CD14-positive monocyte (primary cell): Measurements from ENCODE around the gene CPA1. TPM values are rescaled to one million over a fixed set of nuclear protein-coding genes. Genes with fewer than 3 reads are reported as not detected.

Source experiments
- DNase-seq, 3 donors: peaks; one replicate each; pipeline ENCODE4 v3.0.0-alpha.2; 2011 to 2022
- H2AFZ ChIP-seq: 2 replicates; pipeline ENCODE4 v1.6.0; 2012; ENCODE audit warnings: mild to moderate bottlenecking, low read depth, low read length, inconsistent platforms; ENCODE audit not compliant: insufficient read depth, poor library complexity, severe bottlenecking
- H3K27ac ChIP-seq, 2 donors: 1 replicate in 1 of 2; 2 replicates in 1 of 2; pipeline ENCODE4 v1.5.1; 2012 to 2013; ENCODE audit warnings: low read length in 2 of 2, control low read depth in 1 of 2, inconsistent platforms in 1 of 2, low read depth in 1 of 2, mild to moderate bottlenecking in 1 of 2
- H3K27me3 ChIP-seq, 2 donors: one replicate each; pipeline versions ENCODE4 v1.6.0 to v1.6.1; 2011 to 2013; ENCODE audit warnings: low read length in 2 of 2; ENCODE audit not compliant: control insufficient read depth in 2 of 2, insufficient read depth in 2 of 2
- H3K36me3 ChIP-seq, 2 donors: replicated peaks in 1 of 2; 1 replicate in 1 of 2; 2 replicates in 1 of 2; pipeline versions ENCODE4 v1.5.1 to v1.6.1; 2012 to 2013; ENCODE audit warnings: low read length in 2 of 2, control low read depth in 1 of 2, inconsistent platforms in 1 of 2, mild to moderate bottlenecking in 1 of 2; ENCODE audit not compliant: insufficient read depth in 2 of 2, control insufficient read depth in 1 of 2
- H3K4me1 ChIP-seq, 2 donors: 1 replicate in 1 of 2; 2 replicates in 1 of 2; pipeline versions ENCODE4 v1.5.1 to v1.6.1; 2012 to 2013; ENCODE audit warnings: low read length in 2 of 2, control low read depth in 1 of 2, inconsistent platforms in 1 of 2, mild to moderate bottlenecking in 1 of 2, moderate library complexity in 1 of 2; ENCODE audit not compliant: insufficient read depth in 2 of 2, control insufficient read depth in 1 of 2
- H3K4me2 ChIP-seq: replicated peaks from 2 replicates; pipeline ENCODE3; 2012; ENCODE audit warnings: low read length, moderate library complexity, mild to moderate bottlenecking; ENCODE audit not compliant: poor library complexity, severe bottlenecking; ENCODE audit errors: extremely low read depth
- H3K4me3 ChIP-seq, 3 experiments: fragments of 200-600 bp in 1 of 3; sonication (generic) in 1 of 3; replicated peaks in 1 of 3; 1 replicate in 2 of 3; 2 replicates in 1 of 3; pipeline ENCODE4 v1.5.1; 2011 to 2013; ENCODE audit warnings: low read length in 3 of 3, mild to moderate bottlenecking in 3 of 3, control low read depth in 2 of 3, low read depth in 2 of 3, inconsistent platforms in 1 of 3, moderate library complexity in 1 of 3
- H3K79me2 ChIP-seq: 2 replicates; pipeline ENCODE4 v1.6.0; 2012; ENCODE audit warnings: mild to moderate bottlenecking, control low read depth, inconsistent platforms, low read length, moderate library complexity; ENCODE audit not compliant: insufficient read depth
- H3K9ac ChIP-seq: 2 replicates; pipeline ENCODE4 v1.6.0; 2017; ENCODE audit warnings: low read length, mild to moderate bottlenecking; ENCODE audit not compliant: insufficient read depth, poor library complexity, severe bottlenecking
- H3K9me3 ChIP-seq, 2 donors: replicated peaks in 1 of 2; 1 replicate in 1 of 2; 2 replicates in 1 of 2; pipeline versions ENCODE4 v1.5.1 to v1.6.1; 2012 to 2013; ENCODE audit warnings: low read length in 2 of 2, control low read depth in 1 of 2; ENCODE audit not compliant: control insufficient read depth in 1 of 2, insufficient read depth in 1 of 2
- H4K20me1 ChIP-seq: 2 replicates; pipeline ENCODE4 v1.6.0; 2012; ENCODE audit warnings: mild to moderate bottlenecking, low read length, control low read depth, moderate library complexity; ENCODE audit not compliant: insufficient read depth
- H3K27ac Mint-ChIP-seq, 7 donors: one replicate each; pipeline ENCODE4 v1.8.0; 2020; ENCODE audit warnings: mild to moderate bottlenecking in 7 of 7, mixed read lengths in 7 of 7, moderate library complexity in 6 of 7, inconsistent platforms in 2 of 7
- H3K27me3 Mint-ChIP-seq, 3 donors: one replicate each; pipeline ENCODE4 v1.8.0; 2021 to 2022; ENCODE audit warnings: low read depth in 3 of 3, mild to moderate bottlenecking in 3 of 3, mixed read lengths in 3 of 3, moderate library complexity in 3 of 3, inconsistent platforms in 1 of 3
- H3K36me3 Mint-ChIP-seq, 2 donors: one replicate each; pipeline ENCODE4 v1.8.0; 2020; ENCODE audit warnings: mixed read lengths in 2 of 2, inconsistent platforms in 1 of 2, mild to moderate bottlenecking in 1 of 2
- H3K4me1 Mint-ChIP-seq: one replicate; pipeline ENCODE4 v1.8.0; 2020; ENCODE audit warnings: mild to moderate bottlenecking, mixed read lengths
- H3K4me3 Mint-ChIP-seq, 2 donors: one replicate each; pipeline ENCODE4 v1.8.0; 2020; ENCODE audit warnings: mild to moderate bottlenecking in 2 of 2, mixed read lengths in 2 of 2, moderate library complexity in 1 of 2
- H3K9me3 Mint-ChIP-seq, 7 donors: one replicate each; pipeline ENCODE4 v1.8.0; 2020 to 2022; ENCODE audit warnings: mixed read lengths in 7 of 7, mild to moderate bottlenecking in 6 of 7, moderate library complexity in 6 of 7, inconsistent platforms in 2 of 7
- WGBS: methylation state at CpG from one replicate; pipeline ENCODE4 v1.1.5; 2013; ENCODE audit warnings: missing lambda C conversion rate; ENCODE audit not compliant: insufficient coverage; 5-methylcytosine and 5-hydroxymethylcytosine counted together
- intact Hi-C, 2 donors: fragments of 100-400 bp; cut with micrococcal nuclease; formaldehyde crosslinking; loops; one replicate each; pipeline versions ENCODE4 v1.15.0 to v1.15.1; 2023
- polyA plus RNA-seq, 3 donors: library from polyadenylated mRNA; depleted of rRNA in 1 of 3; unstranded in 2 of 3; stranded (reverse) in 1 of 3; fragments of 300-500 nt in 2 of 3; fragments of >200 nt in 1 of 3; fragmentation: Illumina TruSeq in 2 of 3; gene quantifications; 1 replicate in 2 of 3; 2 replicates in 1 of 3; pipeline ENCODE4 v1.2.3, GENCODE V29; 2012 to 2021
- TF ChIP-seq, protein P1 (sequence below): fragments of 200-600 bp; IDR thresholded peaks from one replicate; pipeline ENCODE4 v1.8.0; 2022; ENCODE audit warnings: antibody characterized with exemption, mild to moderate bottlenecking

The CPA1 gene
- polyA plus RNA-seq, 3 donors: not detected

DNA sequence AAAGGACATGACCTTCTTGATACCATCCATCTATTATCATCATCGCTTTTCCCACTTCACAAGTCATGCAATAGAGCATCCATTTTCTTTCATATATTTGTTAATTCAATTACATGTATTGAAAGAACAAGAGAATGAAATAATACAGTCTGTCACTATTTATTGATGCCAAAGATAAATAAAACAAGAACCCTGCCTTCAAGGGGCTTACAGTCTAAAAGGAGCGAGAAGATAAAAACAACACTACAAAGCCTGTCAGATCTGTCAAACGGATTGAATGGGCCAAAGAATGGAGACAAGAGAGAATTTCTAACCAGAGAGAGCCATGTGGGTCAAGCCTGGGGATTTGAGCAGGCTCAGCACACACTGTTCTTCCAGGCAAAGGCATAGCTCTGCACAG, 19.8 kb upstream of the CPA1 start:
- no peak overlapping the region for H2AFZ ChIP-seq
- WGBS: no CpG with 5 or more reads among the region's 3 CpGs
- DNase-seq: no peak
- H3K4me1 ChIP-seq: no peaks in the 10 kb centered on the region
- TF ChIP-seq, protein P1, sequence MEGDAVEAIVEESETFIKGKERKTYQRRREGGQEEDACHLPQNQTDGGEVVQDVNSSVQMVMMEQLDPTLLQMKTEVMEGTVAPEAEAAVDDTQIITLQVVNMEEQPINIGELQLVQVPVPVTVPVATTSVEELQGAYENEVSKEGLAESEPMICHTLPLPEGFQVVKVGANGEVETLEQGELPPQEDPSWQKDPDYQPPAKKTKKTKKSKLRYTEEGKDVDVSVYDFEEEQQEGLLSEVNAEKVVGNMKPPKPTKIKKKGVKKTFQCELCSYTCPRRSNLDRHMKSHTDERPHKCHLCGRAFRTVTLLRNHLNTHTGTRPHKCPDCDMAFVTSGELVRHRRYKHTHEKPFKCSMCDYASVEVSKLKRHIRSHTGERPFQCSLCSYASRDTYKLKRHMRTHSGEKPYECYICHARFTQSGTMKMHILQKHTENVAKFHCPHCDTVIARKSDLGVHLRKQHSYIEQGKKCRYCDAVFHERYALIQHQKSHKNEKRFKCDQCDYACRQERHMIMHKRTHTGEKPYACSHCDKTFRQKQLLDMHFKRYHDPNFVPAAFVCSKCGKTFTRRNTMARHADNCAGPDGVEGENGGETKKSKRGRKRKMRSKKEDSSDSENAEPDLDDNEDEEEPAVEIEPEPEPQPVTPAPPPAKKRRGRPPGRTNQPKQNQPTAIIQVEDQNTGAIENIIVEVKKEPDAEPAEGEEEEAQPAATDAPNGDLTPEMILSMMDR: no peak
- no peaks in the 10 kb centered on the region for H3K36me3 ChIP-seq
- peaks cover 4% of the 10 kb centered on the region for H3K4me1 Mint-ChIP-seq
- no peaks in the 10 kb centered on the region for H3K36me3 Mint-ChIP-seq
- no peaks in the 10 kb centered on the region for H3K27me3 Mint-ChIP-seq
- intact Hi-C loops: no loop called here
- H3K27me3 ChIP-seq: no peaks in the 10 kb centered on the region
- no peak overlapping the region for H3K27ac Mint-ChIP-seq
- H3K4me3 ChIP-seq: no peak overlapping the region
- H3K9me3 ChIP-seq: peaks cover 20 to 26% of the 10 kb centered on the region in 2 donors
- no peaks in the 10 kb centered on the region for H3K79me2 ChIP-seq
- H4K20me1 ChIP-seq: no peaks in the 10 kb centered on the region
- H3K9ac ChIP-seq: no peak overlapping the region
- H3K4me3 Mint-ChIP-seq: no peak overlapping the region
- H3K9me3 Mint-ChIP-seq: peaks cover 8 to 27% (median 20%) of the 10 kb centered on the region in 7 donors
- no peak overlapping the region for H3K4me2 ChIP-seq
- no peak overlapping the region for H3K27ac ChIP-seq

DNA sequence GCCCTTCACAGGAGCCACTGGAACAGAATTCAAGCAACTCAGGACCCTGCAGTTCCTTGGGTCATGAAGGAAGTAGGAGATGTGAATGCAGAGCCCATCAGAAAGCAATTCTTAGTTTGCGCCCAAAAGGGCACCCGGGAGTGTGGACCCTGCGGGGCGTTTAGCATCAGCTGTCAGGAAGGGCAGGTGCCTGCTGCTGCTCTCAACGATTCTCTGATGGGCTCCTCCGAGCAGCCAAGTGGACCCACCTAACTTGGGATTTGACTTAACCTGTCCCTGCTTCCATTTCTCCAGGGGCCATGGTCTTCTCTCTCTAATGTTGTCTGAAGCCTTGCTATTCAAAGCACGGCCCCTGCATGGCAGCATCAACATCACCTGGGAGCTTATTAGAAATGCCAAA, 18.6 kb upstream of the CPA1 start:
- WGBS: 100% methylated on average over 6 of the region's 7 CpGs
- Histone ChIP-seq H3K36me3 (no peaks in the 10 kb centered on the region), H3K4me2 (no peak overlapping the region), H3K4me1 (no peaks in the 10 kb centered on the region), H2AFZ (no peak overlapping the region), H3K27ac (no peak overlapping the region), H4K20me1 (no peaks in the 10 kb centered on the region), H3K9ac (no peak overlapping the region), H3K27me3 (no peaks in the 10 kb centered on the region), H3K79me2 (no peaks in the 10 kb centered on the region), H3K9me3 (peaks cover 20 to 26% of the 10 kb centered on the region in 2 donors), H3K4me3 (no peak overlapping the region)
- Mint-ChIP-seq H3K27ac (no peak overlapping the region), H3K4me1 (peaks cover 4% of the 10 kb centered on the region), H3K4me3 (no peak overlapping the region), H3K36me3 (no peaks in the 10 kb centered on the region), H3K9me3 (peaks cover 8 to 27% (median 20%) of the 10 kb centered on the region in 7 donors), H3K27me3 (peaks cover 2% of the 10 kb centered on the region in 3 donors)
- TF ChIP-seq, protein P1: no peak
- no peak for DNase-seq
- intact Hi-C loops: no loop called here
